Measurements from ENCODE around the gene CTNNA1. TPM values are rescaled to one million over a fixed set of nuclear protein-coding genes. Genes with fewer than 3 reads are reported as not detected.

The CTNNA1 gene
- total and polyA plus RNA-seq, 8 donors, result 53.9 to 193 (median 108) TPM

DNA sequence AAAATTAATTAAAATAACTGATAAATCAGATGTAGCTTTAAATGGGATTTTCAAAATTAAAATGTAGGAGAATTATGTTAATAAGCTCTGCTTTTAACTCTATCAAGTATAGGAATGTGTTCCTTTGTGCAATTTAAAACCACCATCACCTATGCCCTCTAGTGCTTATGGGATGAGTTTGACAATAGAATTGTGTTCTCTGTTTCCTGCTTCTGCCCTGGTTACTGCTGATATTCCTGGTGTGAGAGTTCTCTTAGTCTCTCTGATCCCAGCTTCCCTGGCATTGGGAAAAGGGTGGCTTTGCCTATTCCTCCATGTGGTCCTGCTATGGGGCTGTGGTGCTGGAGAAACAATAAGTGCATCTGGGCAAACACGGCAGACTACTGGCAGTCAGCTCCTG lies 113.8 kb downstream of the CTNNA1 start:
- WGBS, 2 donors, result 88 to 92% methylated on average over 1 of the region's 1 CpG
- no peak overlapping the region for H3K27ac ChIP-seq
- no peaks in the 10 kb centered on the region for H3K27me3 ChIP-seq
- no peak overlapping the region for H3K4me3 ChIP-seq
- TF ChIP-seq, protein P1, sequence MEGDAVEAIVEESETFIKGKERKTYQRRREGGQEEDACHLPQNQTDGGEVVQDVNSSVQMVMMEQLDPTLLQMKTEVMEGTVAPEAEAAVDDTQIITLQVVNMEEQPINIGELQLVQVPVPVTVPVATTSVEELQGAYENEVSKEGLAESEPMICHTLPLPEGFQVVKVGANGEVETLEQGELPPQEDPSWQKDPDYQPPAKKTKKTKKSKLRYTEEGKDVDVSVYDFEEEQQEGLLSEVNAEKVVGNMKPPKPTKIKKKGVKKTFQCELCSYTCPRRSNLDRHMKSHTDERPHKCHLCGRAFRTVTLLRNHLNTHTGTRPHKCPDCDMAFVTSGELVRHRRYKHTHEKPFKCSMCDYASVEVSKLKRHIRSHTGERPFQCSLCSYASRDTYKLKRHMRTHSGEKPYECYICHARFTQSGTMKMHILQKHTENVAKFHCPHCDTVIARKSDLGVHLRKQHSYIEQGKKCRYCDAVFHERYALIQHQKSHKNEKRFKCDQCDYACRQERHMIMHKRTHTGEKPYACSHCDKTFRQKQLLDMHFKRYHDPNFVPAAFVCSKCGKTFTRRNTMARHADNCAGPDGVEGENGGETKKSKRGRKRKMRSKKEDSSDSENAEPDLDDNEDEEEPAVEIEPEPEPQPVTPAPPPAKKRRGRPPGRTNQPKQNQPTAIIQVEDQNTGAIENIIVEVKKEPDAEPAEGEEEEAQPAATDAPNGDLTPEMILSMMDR (IDR thresholded peaks at IDR 0.05), result no peak
- DNase-seq (no peak), ATAC-seq (no peak), FAIRE-seq (no peak)
- H3K36me3 ChIP-seq, result no peaks in the 10 kb centered on the region
- intact Hi-C loops (cut with DNase I), result no loop called here
- H3K9me3 ChIP-seq, result no peaks in the 10 kb centered on the region
- H3K4me1 ChIP-seq, result peaks cover 10 to 28% (median 21%) of the 10 kb centered on the region in 3 donors

DNA sequence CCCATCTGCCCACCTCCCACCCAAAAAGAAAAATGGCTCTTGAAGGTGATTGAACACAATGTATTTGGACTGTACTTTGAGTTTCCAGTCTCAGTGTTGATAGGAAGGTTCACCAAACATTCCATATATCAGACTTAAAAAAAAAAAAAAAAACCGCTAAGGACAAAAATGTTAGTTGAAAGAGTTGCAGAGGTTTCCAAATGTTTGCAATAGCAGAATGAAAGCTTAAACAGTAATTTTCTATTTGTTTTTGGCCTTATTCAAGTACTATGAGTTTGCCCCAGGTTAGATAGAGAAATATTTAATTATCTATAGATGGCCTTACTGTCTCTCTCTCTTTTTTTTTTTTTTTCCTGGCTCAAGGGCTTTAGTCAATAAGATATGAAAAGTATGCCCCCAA lies 115.8 kb downstream of the CTNNA1 start:
- H3K36me3 ChIP-seq, result no peaks in the 10 kb centered on the region
- ATAC-seq (no peak), FAIRE-seq (no peak), DNase-seq (no peak)
- no peak overlapping the region for H3K4me3 ChIP-seq
- 22 to 38% methylated on average over 1 of the region's 1 CpG for WGBS, 2 donors
- no peaks in the 10 kb centered on the region for H3K9me3 ChIP-seq
- H3K27ac ChIP-seq, result no peak overlapping the region
- H3K4me1 ChIP-seq, result peaks cover 10 to 28% (median 21%) of the 10 kb centered on the region in 3 donors
- no peaks in the 10 kb centered on the region for H3K27me3 ChIP-seq
- TF ChIP-seq, protein P1 (IDR thresholded peaks at IDR 0.05), result no peak
- intact Hi-C loops (cut with DNase I), result no loop called here

DNA sequence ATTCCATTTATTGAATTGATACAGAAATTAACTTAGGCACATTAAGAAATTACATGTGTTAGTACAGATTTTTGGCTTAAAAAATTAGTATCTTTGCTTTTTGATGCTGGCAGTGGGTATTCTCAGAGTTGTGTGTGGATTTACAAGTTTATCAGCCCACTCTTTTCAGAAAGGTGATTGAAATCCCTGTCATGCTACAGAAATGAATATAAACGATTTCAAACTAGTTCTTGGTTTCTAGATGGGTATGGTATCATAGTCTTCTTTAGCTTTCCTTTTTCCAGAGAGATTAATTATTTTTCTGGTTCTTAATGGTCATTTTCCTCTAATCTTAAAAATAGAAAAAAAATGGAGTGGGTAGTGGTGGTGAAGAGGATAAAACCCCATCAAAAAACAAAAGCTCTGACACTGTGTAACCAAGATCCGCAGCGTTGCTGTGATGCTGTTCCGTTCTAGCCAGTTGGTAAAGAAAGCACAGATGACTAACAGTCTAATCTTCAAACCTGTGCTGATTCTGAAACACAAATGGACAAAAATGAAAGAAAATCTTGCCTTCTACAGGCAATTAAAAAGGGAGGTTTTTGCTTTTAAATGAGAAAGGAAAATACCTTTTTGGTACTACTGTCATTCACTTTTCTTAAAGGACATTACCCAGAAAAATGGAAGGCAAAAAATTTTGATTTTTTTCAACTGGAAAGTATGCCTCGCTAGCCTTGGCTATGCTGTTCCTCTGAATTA lies 116.7 kb downstream of the CTNNA1 start:
- peak; percentile 24 to 74 (median 51) for ATAC-seq
- H3K27ac ChIP-seq, result no peak overlapping the region

GRCh38 chr5:138870611-138871010 lies 117.4 kb downstream of the CTNNA1 start:
- DNase-seq (no peak), FAIRE-seq (no peak), ATAC-seq (peak in 1 of 4 donors; percentile 7)
- intact Hi-C loops (cut with DNase I), result no loop called here
- TF ChIP-seq, protein P1 (IDR thresholded peaks at IDR 0.05), result no peak
- H3K9me3 ChIP-seq, result no peaks in the 10 kb centered on the region
- H3K4me3 ChIP-seq, result no peak overlapping the region
- 59 to 60% methylated on average over 3 of the region's 3 CpGs for WGBS, 2 donors
- H3K4me1 ChIP-seq, result peaks cover 10 to 28% (median 21%) of the 10 kb centered on the region in 3 donors
- no peaks in the 10 kb centered on the region for H3K27me3 ChIP-seq
- H3K36me3 ChIP-seq, result no peaks in the 10 kb centered on the region
- no peak overlapping the region for H3K27ac ChIP-seq

More for the DNA sequence above, 116.7 kb downstream of the CTNNA1 start:
- Histone ChIP-seq H3K36me3 (no peaks in the 10 kb centered on the region), H3K4me3 (no peak overlapping the region), H3K27me3 (no peaks in the 10 kb centered on the region), H3K4me1 (peaks cover 10 to 28% (median 21%) of the 10 kb centered on the region in 3 donors), H3K9me3 (no peaks in the 10 kb centered on the region)
- WGBS, 2 donors, result 52 to 68% methylated on average over 5 of the region's 5 CpGs
- intact Hi-C loops (cut with DNase I), result no loop called here
- TF ChIP-seq, protein P1 (IDR thresholded peaks at IDR 0.05), result no peak
- DNase-seq (no peak), FAIRE-seq (no peak)

DNA sequence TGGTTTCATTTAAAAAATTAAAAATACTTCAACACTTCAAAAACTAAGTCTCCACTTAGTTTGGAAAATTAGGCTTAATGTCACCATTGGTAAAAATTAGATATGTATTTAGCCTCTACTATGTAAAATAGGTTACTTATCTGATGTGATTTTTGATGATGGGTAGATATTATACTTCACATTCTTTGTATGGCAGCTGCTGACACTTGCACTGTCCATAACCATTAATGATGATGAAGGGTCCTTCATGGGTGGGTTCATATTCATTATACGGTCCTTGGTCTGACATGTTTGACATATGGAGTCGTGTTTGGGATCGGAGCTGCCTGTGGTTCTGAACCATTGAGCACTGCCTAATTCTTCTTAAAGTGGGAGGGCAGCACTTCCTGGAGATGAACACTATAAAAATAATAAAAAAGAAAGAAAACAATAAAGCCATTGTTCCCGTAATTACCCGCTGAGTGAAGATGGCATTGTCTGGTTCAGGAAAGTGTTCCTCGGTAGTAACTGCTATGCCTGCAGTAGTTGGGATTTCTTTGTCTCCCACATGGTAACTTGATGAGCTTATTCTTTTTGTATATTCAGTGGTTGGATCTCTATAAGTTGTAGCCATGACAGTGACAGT lies 119.7 kb downstream of the CTNNA1 start:
- H3K9me3 ChIP-seq, result no peaks in the 10 kb centered on the region
- DNase-seq, result no peak
- intact Hi-C loops (cut with DNase I), result no loop called here
- 89 to 97% methylated on average over 6 of the region's 6 CpGs for WGBS, 2 donors
- H3K4me3 ChIP-seq, result no peak overlapping the region
- FAIRE-seq, result no peak
- H3K36me3 ChIP-seq, result no peaks in the 10 kb centered on the region
- H3K27me3 ChIP-seq, result no peaks in the 10 kb centered on the region
- H3K4me1 ChIP-seq, result peaks cover 10 to 28% (median 21%) of the 10 kb centered on the region in 3 donors
- TF ChIP-seq, protein P1 (IDR thresholded peaks at IDR 0.05), result no peak
- no peak overlapping the region for H3K27ac ChIP-seq
- ATAC-seq, result no peak

Data from pancreas (tissue), 10 donors.